GM12878 (cell line): ENCODE data around the gene ABCG1. TPM values are rescaled to one million over a fixed set of nuclear protein-coding genes. Genes with fewer than 3 reads are reported as not detected.

ENCODE experiments used
- ATF2 ChIP-seq: IDR thresholded peaks from 2 replicates; pipeline ENCODE4 v1.6.1; 2012; ENCODE audit warnings: low read length, inconsistent platforms
- ATF7 ChIP-seq: fragments of 450-650 bp; IDR thresholded peaks from 2 replicates; pipeline ENCODE4 v1.6.1; 2016; ENCODE audit warnings: low read depth, mild to moderate bottlenecking
- BHLHE40 ChIP-seq, 2 experiments: fragments of 450-650 bp in 1 of 2; IDR thresholded peaks; 2 replicates each; pipeline ENCODE4 v1.6.1; 2011 to 2017; ENCODE audit warnings: low read depth in 2 of 2, borderline replicate concordance in 1 of 2, improper control_type of control experiment in 1 of 2, low read length in 1 of 2, mild to moderate bottlenecking in 1 of 2
- CUX1 ChIP-seq: IDR thresholded peaks from 2 replicates; pipeline ENCODE4 v1.6.1; 2012; ENCODE audit warnings: improper control_type of control experiment, low read depth, low read length; ENCODE audit not compliant: insufficient replicate concordance
- EGR1 ChIP-seq, 2 experiments: IDR thresholded peaks; 1 replicate in 1 of 2; 2 replicates in 1 of 2; pipeline ENCODE4 v1.6.1; 2011 to 2012; ENCODE audit warnings: low read depth in 2 of 2, low read length in 2 of 2, borderline replicate concordance in 1 of 2, mild to moderate bottlenecking in 1 of 2, moderate library complexity in 1 of 2
- EP300 ChIP-seq, 2 experiments: fragments of 150-350 bp in 1 of 2; IDR thresholded peaks; 2 replicates each; pipeline ENCODE4 v1.6.1; 2011 to 2012; ENCODE audit warnings: low read depth in 2 of 2, low read length in 2 of 2, borderline replicate concordance in 1 of 2, improper control_type of control experiment in 1 of 2, inconsistent platforms in 1 of 2; ENCODE audit not compliant: control insufficient read depth in 1 of 2
- FOXM1 ChIP-seq: IDR thresholded peaks from 2 replicates; pipeline ENCODE4 v1.6.1; 2012; ENCODE audit warnings: low read depth, mild to moderate bottlenecking, inconsistent platforms, low read length, moderate library complexity
- JUND ChIP-seq: IDR thresholded peaks from 2 replicates; pipeline ENCODE4 v1.6.1; 2012; ENCODE audit warnings: low read depth, mild to moderate bottlenecking, low read length, improper control_type of control experiment, moderate library complexity
- NR2C2 ChIP-seq: IDR thresholded peaks from 2 replicates; pipeline ENCODE4 v1.6.1; 2011; ENCODE audit warnings: borderline replicate concordance, low read depth; ENCODE audit not compliant: control insufficient read depth, insufficient read length
- SMC3 ChIP-seq: IDR thresholded peaks from 2 replicates; pipeline ENCODE4 v1.6.1; 2011; ENCODE audit warnings: low read length, improper control_type of control experiment, borderline replicate concordance
- SREBF1 ChIP-seq: IDR thresholded peaks from 2 replicates; pipeline ENCODE4 v1.6.1; 2012; ENCODE audit warnings: mild to moderate bottlenecking, low read length
- STAT3 ChIP-seq: IDR thresholded peaks from 2 replicates; pipeline ENCODE4 v1.6.1; 2011; ENCODE audit warnings: low read depth, low read length, improper control_type of control experiment
- TBL1XR1 ChIP-seq: IDR thresholded peaks from 2 replicates; pipeline ENCODE4 v1.6.1; 2012; ENCODE audit warnings: low read depth, low read length, improper control_type of control experiment
- YBX1 ChIP-seq: fragments of 450-650 bp; IDR thresholded peaks from 2 replicates; pipeline ENCODE4 v1.6.1; 2016; ENCODE audit warnings: antibody characterized with exemption
- ZNF24 ChIP-seq: fragments of 450-650 bp; IDR thresholded peaks from 2 replicates; pipeline ENCODE4 v1.6.1; 2017; ENCODE audit warnings: antibody characterized with exemption, mild to moderate bottlenecking
- ZNF384 ChIP-seq: IDR thresholded peaks from 2 replicates; pipeline ENCODE4 v1.6.1; 2012; ENCODE audit warnings: low read depth, mild to moderate bottlenecking, low read length, improper control_type of control experiment, borderline replicate concordance
- polyA plus RNA-seq, 11 experiments: library from polyadenylated mRNA; depleted of rRNA in 4 of 11; unstranded in 6 of 11; stranded (reverse) in 5 of 11; fragments of >200 nt; fragmentation: Nextera tagmentation in 4 of 11; fragmentation: Illumina TruSeq in 1 of 11; extraction: Ambion mirVana in 4 of 11; extraction: Trizol in 1 of 11; gene quantifications; 1 replicate in 1 of 11; 2 replicates in 10 of 11; pipeline versions ENCODE4 v1.2.1 to v1.2.3, GENCODE V29; 2011 to 2016; ENCODE audit warnings: inconsistent platforms in 2 of 11, missing spikeins in 2 of 11, low read depth in 1 of 11
- total RNA-seq, 4 experiments: library from RNA; depleted of rRNA in 3 of 4; stranded (reverse); fragments of >200 nt in 3 of 4; fragmentation: Illumina TruSeq in 1 of 4; extraction: Trizol in 1 of 4; gene quantifications; 2 replicates each; pipeline versions ENCODE4 v1.2.1 to v1.2.3, GENCODE V29; 2013 to 2021
- TF ChIP-seq, protein P1 (sequence below): fragments of 450-650 bp; formaldehyde crosslinking; IDR thresholded peaks from 2 replicates; pipeline ENCODE4 v1.4.0; 2022; ENCODE audit warnings: mild to moderate bottlenecking, moderate library complexity
- TF ChIP-seq, protein P2 (sequence below): IDR thresholded peaks from 2 replicates; pipeline ENCODE4 v1.6.1; 2011; ENCODE audit warnings: low read depth, mild to moderate bottlenecking, low read length, moderate library complexity, borderline replicate concordance; ENCODE audit errors: extremely low read depth
- TF ChIP-seq, protein P3 (sequence below): IDR thresholded peaks from 2 replicates; pipeline ENCODE4 v1.6.1; 2012; ENCODE audit warnings: low read depth, low read length, improper control_type of control experiment

The ABCG1 gene
- total and polyA plus RNA-seq, 10 of the 15 experiments (the other 5 are each of a cell fraction or from before 2014, with no cell fraction given): 0.59 to 19.3 (median 5.7) TPM

DNA sequence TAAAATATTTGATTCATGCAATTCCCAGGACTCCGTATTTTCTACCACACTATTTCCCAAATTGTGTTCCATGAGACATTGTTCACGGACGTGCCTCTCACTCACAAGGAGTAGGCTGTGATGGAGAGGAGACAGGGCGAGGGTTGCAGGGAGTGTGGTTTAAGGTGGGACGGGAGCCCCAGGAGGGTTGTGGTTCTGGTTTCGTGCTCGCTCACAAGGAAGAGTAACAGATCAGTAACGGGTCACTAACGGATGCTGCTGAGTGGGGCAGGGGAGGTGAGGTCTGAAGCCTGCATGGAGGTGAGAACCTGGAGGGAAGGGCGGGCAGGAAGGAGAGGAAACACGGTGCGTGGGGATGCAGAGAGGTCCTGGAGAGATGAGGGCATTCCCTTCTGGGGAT is 67.5 kb downstream of the ABCG1 start (continued):
- peak; percentile 60 to 67; a peak in 2 of 4 replicates for TF ChIP-seq BHLHE40 (IDR thresholded peaks at IDR 0.05; ENCODE audit: borderline replicate concordance in 1 of 2, low read depth in 2 of 2, low read length in 1 of 2)
- TF ChIP-seq, protein P1, sequence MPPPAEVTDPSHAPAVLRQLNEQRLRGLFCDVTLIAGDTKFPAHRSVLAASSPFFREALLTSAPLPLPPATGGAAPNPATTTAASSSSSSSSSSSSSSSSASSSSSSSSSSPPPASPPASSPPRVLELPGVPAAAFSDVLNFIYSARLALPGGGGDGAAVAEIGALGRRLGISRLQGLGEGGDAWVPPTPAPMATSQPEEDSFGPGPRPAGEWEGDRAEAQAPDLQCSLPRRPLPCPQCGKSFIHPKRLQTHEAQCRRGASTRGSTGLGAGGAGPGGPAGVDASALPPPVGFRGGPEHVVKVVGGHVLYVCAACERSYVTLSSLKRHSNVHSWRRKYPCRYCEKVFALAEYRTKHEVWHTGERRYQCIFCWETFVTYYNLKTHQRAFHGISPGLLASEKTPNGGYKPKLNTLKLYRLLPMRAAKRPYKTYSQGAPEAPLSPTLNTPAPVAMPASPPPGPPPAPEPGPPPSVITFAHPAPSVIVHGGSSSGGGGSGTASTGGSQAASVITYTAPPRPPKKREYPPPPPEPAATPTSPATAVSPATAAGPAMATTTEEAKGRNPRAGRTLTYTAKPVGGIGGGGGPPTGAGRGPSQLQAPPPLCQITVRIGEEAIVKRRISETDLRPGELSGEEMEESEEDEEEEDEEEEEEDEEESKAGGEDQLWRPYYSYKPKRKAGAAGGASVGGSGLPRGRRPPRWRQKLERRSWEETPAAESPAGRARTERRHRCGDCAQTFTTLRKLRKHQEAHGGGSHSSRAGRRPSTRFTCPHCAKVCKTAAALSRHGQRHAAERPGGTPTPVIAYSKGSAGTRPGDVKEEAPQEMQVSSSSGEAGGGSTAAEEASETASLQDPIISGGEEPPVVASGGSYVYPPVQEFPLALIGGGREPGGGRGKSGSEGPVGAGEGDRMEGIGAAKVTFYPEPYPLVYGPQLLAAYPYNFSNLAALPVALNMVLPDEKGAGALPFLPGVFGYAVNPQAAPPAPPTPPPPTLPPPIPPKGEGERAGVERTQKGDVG (CRISPR knock-in tag): no peak
- TF ChIP-seq ATF2: 0 out of 2 replicates have a peak, but pooled peaks have one; percentile 4
- no peak for TF ChIP-seq JUND
- TF ChIP-seq STAT3: no peak
- no peak for TF ChIP-seq FOXM1
- no peak for TF ChIP-seq SMC3
- no peak for TF ChIP-seq NR2C2
- TF ChIP-seq CUX1: no peak
- no peak for TF ChIP-seq TBL1XR1
- TF ChIP-seq EP300 (IDR thresholded peaks at IDR 0.05; ENCODE audit: borderline replicate concordance in 1 of 2, control insufficient read depth in 1 of 2, low read depth in 2 of 2, low read length in 2 of 2): peak; percentile 57 to 72; a peak in 2 of 4 replicates
- TF ChIP-seq ZNF384: no peak
- TF ChIP-seq, protein P2, sequence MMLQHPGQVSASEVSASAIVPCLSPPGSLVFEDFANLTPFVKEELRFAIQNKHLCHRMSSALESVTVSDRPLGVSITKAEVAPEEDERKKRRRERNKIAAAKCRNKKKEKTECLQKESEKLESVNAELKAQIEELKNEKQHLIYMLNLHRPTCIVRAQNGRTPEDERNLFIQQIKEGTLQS: no peak
- TF ChIP-seq SREBF1: no peak
- peak; percentile 35; the same call in 1 of the 2 replicates for TF ChIP-seq ATF7
- no peak for TF ChIP-seq YBX1
- TF ChIP-seq EGR1 (IDR thresholded peaks at IDR 0.05; ENCODE audit: borderline replicate concordance in 1 of 2, low read depth in 2 of 2, low read length in 2 of 2): no peak
- TF ChIP-seq, protein P3, sequence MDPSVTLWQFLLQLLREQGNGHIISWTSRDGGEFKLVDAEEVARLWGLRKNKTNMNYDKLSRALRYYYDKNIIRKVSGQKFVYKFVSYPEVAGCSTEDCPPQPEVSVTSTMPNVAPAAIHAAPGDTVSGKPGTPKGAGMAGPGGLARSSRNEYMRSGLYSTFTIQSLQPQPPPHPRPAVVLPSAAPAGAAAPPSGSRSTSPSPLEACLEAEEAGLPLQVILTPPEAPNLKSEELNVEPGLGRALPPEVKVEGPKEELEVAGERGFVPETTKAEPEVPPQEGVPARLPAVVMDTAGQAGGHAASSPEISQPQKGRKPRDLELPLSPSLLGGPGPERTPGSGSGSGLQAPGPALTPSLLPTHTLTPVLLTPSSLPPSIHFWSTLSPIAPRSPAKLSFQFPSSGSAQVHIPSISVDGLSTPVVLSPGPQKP: no peak
- TF ChIP-seq ZNF24: no peak
